Measurements from ENCODE around the gene AOPEP.

The AOPEP gene

GRCh38 chr9:94925751-94926430, 199.4 kb downstream of the AOPEP start:
- TF ChIP-seq MAX (IDR thresholded peaks at IDR 0.05) = no peak

- TF ChIP-seq TEAD4 (IDR thresholded peaks at IDR 0.05) = no peak
- no peak for TF ChIP-seq YY1 (IDR thresholded peaks at IDR 0.05; ENCODE audit: low read depth)
- no peak for TF ChIP-seq EP300 (IDR thresholded peaks at IDR 0.05; ENCODE audit: borderline replicate concordance)
- TF ChIP-seq EGR1 (IDR thresholded peaks at IDR 0.05) = no peak
- no peak for TF ChIP-seq NFIC (IDR thresholded peaks at IDR 0.05)
These were observed 199.9 kb downstream of the AOPEP start for GRCh38 chr9:94926431-94926800.

- no peak for TF ChIP-seq YY1 (IDR thresholded peaks at IDR 0.05; ENCODE audit: low read depth)
- no peak for TF ChIP-seq ZBTB7A (IDR thresholded peaks at IDR 0.05; ENCODE audit: low read depth)
- TF ChIP-seq USF1 (IDR thresholded peaks at IDR 0.05) = no peak
- TF ChIP-seq CEBPB (IDR thresholded peaks at IDR 0.05) = no peak
- no peak for TF ChIP-seq CREB1 (IDR thresholded peaks at IDR 0.05; ENCODE audit: low read depth)
- TF ChIP-seq TEAD4 (IDR thresholded peaks at IDR 0.05) = no peak
- TF ChIP-seq FOXM1 (IDR thresholded peaks at IDR 0.05; ENCODE audit: borderline replicate concordance, low read depth) = no peak
- TF ChIP-seq TAF1 (IDR thresholded peaks at IDR 0.05; ENCODE audit: low read depth) = no peak
- no peak for TF ChIP-seq TCF12 (IDR thresholded peaks at IDR 0.05; ENCODE audit: low read depth)
- no peak for TF ChIP-seq EP300 (IDR thresholded peaks at IDR 0.05; ENCODE audit: borderline replicate concordance)
- TF ChIP-seq EGR1 (IDR thresholded peaks at IDR 0.05) = no peak
These were observed 200.7 kb downstream of the AOPEP start for GRCh38 chr9:94927048-94927761.

GRCh38 chr9:94927762-94928670, 201.5 kb downstream of the AOPEP start:
- TF ChIP-seq TCF12 (IDR thresholded peaks at IDR 0.05; ENCODE audit: low read depth) (no peak), YY1 (IDR thresholded peaks at IDR 0.05; ENCODE audit: low read depth) (no peak), EP300 (IDR thresholded peaks at IDR 0.05; ENCODE audit: borderline replicate concordance) (no peak), CREB1 (IDR thresholded peaks at IDR 0.05; ENCODE audit: low read depth) (no peak), REST (IDR thresholded peaks at IDR 0.05; ENCODE audit: low read depth) (no peak), MAX (IDR thresholded peaks at IDR 0.05) (no peak), ZBTB7A (IDR thresholded peaks at IDR 0.05; ENCODE audit: low read depth) (no peak), NFIC (IDR thresholded peaks at IDR 0.05) (no peak), FOXM1 (IDR thresholded peaks at IDR 0.05; ENCODE audit: borderline replicate concordance, low read depth) (no peak), TAF1 (IDR thresholded peaks at IDR 0.05; ENCODE audit: low read depth) (no peak), EGR1 (IDR thresholded peaks at IDR 0.05) (no peak), USF1 (IDR thresholded peaks at IDR 0.05) (no peak), TEAD4 (IDR thresholded peaks at IDR 0.05) (no peak), CEBPB (IDR thresholded peaks at IDR 0.05) (no peak), RAD21 (IDR thresholded peaks at IDR 0.05; ENCODE audit: low read depth) (no peak)

- TF ChIP-seq ZBTB7A (IDR thresholded peaks at IDR 0.05; ENCODE audit: low read depth) (0 out of 2 replicates have a peak, but pooled peaks have one; percentile 41), REST (IDR thresholded peaks at IDR 0.05; ENCODE audit: low read depth) (no peak)
These were observed 202.3 kb downstream of the AOPEP start for GRCh38 chr9:94928691-94929368.
